Pons (tissue), 1 donor: ENCODE results near the gene HPF1.
"Not testable (repeated sequence)": the region's sequence is repeated elsewhere in the genome, so short reads cannot be mapped to it uniquely, and the experiment has no call there.

Experiments used
- DNase-seq: peaks from one replicate; pipeline ENCODE4 v3.0.0-alpha.2; 2016; ENCODE audit warnings: low spot score

HPF1 gene

GRCh38 chr4:169757575-169758184 lies at the start of gene HPF1:
HPF1 (minus strand) TSS chr4:169757944; CDS start chr4:169757877, 67 bp downstream.
- DNase-seq = peak; percentile 84

DNA sequence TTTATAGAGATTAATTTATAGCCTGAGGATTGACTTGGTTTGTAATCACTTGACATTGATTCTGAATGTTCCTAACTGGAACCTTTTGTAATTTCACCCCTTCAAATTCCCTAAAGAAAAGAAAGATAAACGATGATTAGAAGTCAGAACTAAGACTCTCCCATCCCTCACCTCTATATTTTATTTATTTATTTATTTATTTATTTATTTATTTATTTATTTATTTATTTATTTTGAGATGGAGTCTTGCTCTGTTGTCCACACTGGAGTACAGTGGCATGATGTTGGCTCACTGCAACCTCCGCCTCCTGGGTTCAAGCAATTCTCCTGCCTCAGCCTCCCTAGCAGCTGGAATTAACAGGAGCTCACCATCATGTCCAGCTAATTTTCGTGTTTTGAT lies 49.0 kb upstream of the HPF1 start:
- not testable (repeated sequence) for DNase-seq

DNA sequence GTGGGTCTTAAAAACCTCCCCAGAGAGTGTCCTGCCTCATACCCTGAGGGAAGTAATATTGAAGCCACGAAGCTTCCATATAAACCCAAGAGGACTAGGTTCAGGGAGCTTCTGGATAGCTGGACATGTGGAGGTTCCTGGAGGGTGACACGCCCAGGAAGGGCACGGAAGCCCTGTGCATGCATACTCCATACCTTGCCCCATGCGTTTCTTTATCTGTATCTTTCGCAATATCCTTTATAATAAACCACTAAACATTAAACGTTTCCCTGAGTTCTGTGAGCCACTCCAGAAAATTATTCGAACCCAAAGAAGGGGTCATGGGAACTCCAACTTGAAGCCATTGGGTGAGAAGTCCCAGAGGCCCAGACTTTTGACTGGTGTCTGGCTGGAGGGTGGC lies 45.7 kb upstream of the HPF1 start:
- DNase-seq = no peak

- no peak for DNase-seq
Observed at GRCh38 chr4:169802873-169803272, 45.1 kb upstream of the HPF1 start.

- DNase-seq = peak; percentile 95
Observed at GRCh38 chr4:169800541-169800940, 42.8 kb upstream of the HPF1 start.

DNA sequence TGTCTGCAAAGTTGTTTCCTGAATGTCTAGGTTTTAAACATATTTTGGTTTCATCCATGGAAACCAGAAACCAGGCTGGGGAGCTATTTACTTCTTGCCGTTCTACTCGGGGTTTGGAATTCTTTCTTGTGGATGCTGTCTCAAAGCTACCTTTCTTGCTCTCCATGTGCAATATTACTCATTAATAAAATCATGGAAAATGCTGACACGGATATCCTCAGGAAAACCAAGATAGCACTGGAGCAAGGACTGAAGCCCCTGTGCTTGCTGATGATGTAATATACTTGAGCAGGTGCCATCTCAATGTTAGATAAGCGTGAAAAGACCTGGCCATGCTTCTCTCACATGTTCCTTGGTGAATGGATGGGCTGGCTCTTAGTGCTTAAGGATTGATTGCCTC lies 41.5 kb upstream of the HPF1 start:
- no peak for DNase-seq

DNA sequence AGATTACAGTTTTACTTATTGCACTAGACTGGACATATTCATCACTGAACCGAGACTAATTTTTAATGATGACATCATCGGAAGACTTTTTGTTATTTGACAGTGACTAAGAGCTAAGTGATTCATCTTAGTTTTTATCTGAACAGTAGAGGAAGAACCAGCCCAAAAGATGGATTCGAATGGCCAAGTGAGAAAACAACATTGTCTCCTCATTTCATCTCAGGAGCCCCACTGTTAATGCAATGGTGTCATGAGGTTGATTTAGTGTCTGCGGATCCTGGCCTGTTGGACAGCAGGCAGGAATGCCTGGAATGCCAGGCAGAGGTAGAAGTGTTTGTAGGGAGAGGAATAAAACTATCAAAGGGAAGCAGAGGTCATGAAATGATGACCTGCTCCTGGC lies 37.8 kb upstream of the HPF1 start:
- no peak for DNase-seq

DNA sequence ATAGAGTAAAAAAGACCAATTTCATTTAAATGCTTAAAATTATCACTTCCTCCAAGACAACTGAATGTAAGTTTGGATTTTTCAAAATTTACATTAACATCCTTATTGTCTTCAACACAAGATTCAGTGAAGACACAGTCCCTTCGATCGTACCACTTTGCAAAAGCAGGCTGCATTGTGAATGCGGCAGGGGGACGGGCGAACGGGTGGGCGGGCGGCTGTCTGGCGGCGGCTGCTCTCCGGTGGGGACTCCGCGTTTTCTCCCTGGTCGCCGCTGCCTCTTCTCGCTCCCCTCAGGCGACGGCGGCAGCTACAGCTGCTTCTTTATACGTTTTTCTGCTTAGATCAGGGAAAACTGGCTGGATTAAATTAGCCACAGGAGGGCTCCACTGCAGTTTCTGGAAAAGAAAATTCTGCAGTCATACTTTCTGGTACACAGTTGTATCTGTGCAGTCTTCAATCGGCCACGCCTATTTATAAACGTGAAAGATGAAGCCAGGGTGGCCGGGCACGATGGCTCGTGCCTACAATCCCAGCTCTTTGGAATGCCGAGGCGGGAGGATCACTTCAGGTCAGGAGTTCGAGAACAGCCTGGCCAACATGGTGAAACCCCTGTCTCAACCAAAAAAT lies 33.9 kb upstream of the HPF1 start:
- peak; percentile 87 for DNase-seq

- no peak for DNase-seq
Observed at GRCh38 chr4:169791062-169791461, 33.3 kb upstream of the HPF1 start.

- DNase-seq = no peak
Observed at GRCh38 chr4:169774466-169775445, 17.0 kb upstream of the HPF1 start.

GRCh38 chr4:169773889-169774288 lies 16.1 kb upstream of the HPF1 start:
- DNase-seq = peak; percentile 67

DNA sequence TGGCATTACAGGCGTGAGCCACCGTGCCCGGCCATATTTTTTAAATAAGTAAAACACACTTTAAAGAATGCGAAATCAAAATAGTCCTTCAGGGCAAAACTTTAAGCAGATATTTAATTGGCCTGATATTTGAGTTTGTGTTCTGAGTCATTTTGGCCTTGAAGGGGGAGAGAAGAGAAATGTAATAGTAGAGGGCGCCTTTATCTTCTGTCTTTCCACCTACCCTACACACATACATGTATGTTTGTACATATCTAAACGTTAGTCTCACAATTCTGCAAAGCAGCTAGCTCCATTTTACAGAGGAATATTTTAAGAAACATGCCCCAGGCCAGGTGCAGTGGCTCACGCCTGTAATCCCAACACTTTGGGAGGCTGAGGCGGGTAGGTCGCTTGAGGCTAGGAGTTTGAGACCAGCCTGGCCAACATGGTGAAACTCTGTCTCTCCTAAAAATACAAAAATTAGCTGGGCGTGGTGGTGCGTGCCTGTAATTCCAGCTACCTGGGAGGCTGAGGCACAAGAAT lies 13.9 kb upstream of the HPF1 start:
- DNase-seq = not testable (repeated sequence)

- no peak for DNase-seq
Observed at GRCh38 chr4:169770416-169770815, 12.7 kb upstream of the HPF1 start.

DNA sequence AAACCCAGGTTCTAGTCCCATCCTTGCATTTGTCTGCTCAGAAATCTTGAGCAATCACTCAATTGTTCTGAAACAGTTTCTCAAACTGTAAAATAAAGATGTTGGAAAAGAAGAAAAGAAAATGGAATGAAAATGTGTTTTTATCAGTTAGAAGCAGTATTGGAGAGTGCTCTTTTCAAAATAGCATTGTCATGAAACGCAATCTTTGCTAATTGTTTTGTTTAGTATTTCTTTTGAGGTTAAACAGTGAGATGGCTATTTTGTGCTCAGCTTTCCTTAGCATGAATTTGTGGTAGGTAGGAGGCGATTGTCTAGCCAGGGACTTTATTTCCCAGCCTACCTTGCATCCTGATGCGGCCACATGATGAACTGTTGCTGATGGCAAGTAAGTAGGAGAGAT lies 10.6 kb upstream of the HPF1 start:
- DNase-seq = no peak

DNA sequence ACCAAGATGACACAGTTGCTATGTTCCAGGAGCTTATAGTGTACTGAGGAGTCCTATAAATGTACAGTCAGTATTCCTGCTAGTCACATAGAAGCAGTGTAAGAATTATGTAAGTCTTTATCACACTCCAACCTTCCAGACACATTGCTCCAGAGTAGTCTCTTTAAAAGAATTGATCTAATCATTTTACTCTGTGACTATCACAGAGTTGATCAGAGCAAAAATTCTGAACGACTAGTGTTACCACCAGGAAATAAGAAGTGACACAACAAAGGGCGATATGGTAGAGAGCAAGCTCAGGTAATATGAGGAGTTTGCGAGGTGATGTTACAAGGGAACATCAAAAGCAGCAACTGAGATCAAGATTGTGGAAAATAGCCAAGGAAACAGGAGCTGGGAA lies 9.0 kb upstream of the HPF1 start:
- DNase-seq = no peak

- DNase-seq = no peak
Observed at GRCh38 chr4:169765835-169766234, 8.1 kb upstream of the HPF1 start.

DNA sequence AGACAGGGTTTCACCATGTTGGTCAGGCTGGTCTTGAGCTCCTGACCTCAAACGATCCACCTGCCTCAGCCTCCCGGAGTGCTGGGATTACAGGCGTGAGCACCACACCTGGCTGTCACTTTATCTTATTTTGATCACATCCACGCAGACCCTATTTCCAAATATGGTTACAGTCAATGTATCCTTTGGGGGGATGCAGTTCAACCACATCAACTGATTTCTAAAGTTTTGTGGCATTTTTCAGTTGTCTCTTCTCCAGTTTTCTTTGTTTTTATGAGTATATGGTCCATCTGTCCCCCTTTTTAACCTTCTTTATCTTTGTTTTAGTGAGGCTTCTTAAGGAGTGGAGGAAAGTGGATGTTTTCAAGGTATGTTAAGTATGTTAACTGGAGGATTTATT lies 4.1 kb upstream of the HPF1 start:
- no peak for DNase-seq

GRCh38 chr4:169758401-169758962 lies 738 bp upstream of the HPF1 start:
- DNase-seq = peak; percentile 23

DNA sequence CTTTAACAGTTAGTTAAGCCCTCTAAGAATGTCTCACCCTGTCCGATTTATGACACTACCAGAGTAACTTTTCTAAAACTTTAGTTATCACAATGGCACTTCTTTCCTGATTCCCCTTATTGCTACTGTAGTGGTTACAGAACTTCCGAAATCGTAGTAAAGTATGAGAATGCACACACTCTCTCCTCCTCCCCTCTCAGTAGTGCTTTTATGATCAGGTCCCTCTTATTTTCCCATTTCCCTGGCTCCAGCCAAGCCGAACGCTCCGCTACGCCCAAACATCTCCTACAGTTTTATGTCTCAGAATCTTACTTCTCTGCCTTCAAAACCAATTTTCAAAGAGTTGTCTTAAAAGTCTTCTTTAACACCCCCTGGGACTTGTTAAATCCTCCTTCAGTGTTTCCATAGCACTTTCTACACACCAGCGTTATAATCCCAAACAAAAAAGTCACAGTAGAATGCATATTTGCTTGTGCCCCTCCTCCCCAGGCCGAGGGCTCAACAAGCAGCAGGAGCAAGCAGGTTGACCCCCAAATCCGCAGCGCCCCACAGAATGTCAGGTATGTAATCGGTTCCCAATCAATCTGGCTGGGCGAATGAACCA lies 671 bp downstream of the HPF1 start:
- DNase-seq = no peak

DNA sequence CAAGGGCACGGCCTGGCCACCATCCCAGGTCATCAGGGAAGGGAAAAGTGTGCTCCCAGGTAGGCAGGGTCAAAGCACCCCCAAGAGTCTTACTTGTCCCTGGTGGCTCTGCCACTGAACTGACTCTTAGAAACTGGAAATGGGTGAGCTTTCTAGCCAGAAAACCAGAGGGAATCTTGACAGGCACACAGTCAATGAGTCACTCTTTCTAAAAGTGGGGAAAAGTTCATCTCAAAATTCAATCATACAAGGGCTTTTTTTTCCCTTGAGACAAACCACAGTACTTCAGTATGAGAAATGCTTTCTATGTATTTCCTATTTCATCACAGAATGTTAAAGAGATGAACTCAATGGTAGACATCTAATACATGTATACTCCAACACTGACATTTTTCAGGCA lies 12.5 kb downstream of the HPF1 start:
- DNase-seq = no peak

DNA sequence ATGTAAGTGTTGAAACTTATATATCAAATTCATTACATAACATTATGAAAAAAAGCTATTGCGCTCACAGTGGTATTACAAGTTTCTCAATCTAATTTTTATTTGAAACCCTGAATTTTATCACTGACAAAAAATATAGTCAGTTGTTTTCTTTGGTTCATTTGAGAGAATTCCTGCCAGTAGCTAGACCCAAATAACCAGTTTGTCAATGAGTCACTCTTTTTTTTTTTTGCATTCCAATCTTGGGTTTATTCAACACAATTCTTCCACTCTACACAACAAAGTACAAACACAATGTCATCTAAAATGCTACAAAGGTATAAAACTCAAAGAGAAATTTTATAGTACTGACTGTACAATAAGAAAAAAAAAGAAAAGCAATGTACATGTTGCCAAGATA lies 13.1 kb downstream of the HPF1 start:
- no peak for DNase-seq

DNA sequence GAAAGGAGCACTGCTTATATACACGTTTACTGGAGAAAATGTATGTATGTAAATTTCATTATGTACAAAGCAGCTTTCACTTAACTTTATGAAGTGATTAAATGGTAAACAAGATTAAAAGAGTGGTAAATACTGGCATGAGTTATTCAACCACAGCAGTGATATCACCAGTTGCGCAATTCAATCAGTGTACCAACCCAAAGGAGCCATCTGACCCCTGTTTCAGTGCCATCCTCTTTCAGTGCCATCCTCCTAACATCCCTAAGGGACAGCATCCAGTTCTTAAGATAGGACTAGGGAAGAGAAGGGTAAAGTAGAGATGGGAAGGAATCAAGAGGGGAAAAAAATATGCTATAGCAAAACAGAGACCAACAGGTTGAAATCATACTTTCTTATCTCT lies 16.2 kb downstream of the HPF1 start:
- no peak for DNase-seq
